Epidermal melanocyte (primary cell): ENCODE data around the gene MIEN1.
"Not testable (repeated sequence)": the region's sequence is repeated elsewhere in the genome, so short reads cannot be mapped to it uniquely, and the experiment has no call there.

ENCODE experiments used
- DNase-seq: peaks from one replicate; pipeline ENCODE4 v3.0.0; 2011; ENCODE audit warnings: low spot score; ENCODE audit not compliant: insufficient read length

Gene MIEN1

GRCh38 chr17:39742126-39742855 lies 12.0 kb upstream of the MIEN1 start:
- no peak for DNase-seq

DNA sequence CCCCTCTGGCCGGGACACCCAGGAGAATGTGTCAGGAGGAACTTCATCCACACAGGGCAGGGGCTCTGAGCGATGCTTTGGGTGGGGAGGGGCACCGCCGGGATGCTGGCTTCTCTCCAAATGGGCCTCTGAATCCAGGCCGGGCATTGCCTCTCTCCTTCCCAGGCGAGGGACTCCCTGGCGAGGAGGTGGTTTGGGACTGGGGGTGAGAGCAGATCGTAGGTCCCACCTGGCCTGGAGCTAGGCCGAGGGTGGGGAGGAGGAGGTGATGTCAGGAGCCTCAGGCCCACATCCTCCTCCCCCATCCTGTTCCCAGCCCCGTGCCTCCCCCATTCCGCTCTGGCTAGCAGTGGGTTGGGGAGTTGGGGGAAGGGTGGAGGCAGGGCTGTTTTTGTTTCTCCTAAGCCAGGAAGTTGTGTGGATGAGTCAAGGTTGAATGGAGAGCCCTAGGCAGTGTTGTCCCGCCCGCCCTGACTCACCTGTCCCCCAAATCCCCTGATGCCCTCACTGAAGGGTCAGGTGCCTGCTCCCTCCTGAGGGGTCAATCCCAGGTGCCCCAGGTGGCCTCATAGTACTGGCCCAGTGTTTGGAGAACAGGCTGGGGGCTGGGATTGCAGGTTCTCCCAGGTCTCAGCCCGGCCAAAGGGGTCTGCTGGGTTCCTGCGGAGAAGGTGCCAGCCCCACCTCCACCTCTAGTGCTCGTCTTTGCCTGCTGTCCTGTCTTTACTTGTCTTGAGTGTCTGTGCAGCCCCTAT lies 10.2 kb upstream of the MIEN1 start:
- no peak for DNase-seq

- no peak for DNase-seq
Observed at GRCh38 chr17:39739885-39740356, 9.6 kb upstream of the MIEN1 start.

DNA sequence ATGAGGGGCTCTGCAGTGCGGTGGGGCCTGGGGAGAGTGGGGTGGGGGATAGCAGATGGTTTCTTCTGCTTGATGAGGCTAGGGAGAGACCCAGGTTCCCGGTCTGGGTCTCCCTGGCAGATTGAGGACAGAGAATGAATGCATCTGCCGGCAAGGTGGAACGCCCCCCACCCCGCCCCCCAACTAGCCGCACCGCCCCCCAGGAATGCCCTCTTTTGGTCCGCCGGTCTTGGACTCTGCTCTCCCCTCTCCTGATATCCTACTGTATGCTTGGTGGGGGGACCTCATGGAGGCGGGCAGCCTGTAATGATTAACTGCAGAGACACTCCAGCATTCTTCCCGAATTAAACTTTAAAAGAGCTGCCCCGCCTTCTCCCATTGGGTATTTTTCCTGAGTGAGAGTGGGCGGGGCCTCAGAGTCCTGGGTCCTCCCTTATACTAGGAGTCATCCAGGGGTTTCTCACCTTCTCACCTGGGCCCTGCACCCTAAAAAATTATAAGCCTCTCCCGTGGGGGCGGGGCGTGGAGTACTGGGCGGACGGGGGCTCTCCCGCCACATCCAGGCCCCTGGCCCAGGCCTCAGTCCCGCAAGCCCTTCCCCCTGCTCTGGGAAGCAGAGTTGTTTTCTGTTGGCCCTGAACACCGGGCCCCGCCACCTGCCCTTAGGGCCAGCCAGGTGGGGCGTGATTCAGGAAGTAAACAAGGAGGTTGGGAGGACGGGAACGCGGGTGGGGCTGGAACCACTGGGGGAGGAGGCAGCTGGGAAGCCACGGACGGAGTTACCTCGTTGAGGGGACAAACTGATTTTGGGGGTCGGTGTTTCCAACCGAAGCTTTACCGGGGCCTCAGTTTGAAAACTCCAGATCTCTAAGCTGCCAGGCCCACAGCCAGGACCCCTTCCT lies 8.9 kb upstream of the MIEN1 start:
- DNase-seq, result peak; percentile 45

DNA sequence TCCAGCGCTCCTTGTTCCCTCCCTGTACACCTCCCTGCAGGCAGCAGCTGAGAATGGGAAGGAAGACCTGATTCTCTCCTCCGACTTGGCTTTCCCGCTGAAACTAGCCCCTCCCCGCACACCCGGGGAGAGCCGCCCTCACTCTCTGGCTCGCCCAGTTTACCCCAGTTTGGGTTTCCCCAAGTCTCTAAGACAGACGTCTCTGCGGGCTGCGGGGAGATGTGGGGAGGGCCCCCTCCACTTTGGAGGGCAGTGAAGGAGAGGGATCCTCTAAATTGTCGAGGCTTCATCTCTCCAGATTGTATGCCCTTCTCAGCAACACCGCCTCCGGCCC lies 8.2 kb upstream of the MIEN1 start:
- DNase-seq, result no peak

- no peak for DNase-seq
Observed at GRCh38 chr17:39737760-39738567, 7.6 kb upstream of the MIEN1 start, which contains the start of gene GRB7. GRB7 (plus strand) TSS chr17:39737938; CDS start chr17:39742302, 4,364 bp downstream.

DNA sequence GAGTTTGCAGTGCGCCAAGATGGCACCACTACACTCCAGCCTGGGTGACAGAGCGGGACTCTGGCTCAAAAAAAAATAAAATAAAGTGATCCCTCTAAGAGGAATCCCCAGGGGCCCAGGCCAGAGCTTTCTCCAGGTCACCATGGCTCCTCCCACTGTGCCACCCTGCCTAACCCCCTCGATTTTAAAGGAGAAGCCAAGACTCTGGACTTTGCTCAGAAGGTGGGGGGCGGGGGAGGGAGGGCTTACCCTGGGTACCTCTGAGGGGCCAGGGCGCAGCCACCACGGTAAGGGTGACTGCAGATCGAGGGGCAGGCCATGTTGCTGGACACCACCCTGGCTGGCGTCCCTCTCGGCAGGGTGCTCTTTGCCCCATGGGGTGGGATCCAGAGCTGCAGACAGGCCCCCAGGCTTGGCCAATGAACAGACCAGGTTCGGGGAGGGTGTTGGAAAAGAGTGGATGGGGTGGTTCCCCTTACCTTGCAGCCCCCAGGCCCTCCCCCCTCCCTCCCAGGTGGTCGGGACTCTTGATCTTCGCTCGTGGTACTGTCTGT lies 7.0 kb upstream of the MIEN1 start:
- no peak for DNase-seq

DNA sequence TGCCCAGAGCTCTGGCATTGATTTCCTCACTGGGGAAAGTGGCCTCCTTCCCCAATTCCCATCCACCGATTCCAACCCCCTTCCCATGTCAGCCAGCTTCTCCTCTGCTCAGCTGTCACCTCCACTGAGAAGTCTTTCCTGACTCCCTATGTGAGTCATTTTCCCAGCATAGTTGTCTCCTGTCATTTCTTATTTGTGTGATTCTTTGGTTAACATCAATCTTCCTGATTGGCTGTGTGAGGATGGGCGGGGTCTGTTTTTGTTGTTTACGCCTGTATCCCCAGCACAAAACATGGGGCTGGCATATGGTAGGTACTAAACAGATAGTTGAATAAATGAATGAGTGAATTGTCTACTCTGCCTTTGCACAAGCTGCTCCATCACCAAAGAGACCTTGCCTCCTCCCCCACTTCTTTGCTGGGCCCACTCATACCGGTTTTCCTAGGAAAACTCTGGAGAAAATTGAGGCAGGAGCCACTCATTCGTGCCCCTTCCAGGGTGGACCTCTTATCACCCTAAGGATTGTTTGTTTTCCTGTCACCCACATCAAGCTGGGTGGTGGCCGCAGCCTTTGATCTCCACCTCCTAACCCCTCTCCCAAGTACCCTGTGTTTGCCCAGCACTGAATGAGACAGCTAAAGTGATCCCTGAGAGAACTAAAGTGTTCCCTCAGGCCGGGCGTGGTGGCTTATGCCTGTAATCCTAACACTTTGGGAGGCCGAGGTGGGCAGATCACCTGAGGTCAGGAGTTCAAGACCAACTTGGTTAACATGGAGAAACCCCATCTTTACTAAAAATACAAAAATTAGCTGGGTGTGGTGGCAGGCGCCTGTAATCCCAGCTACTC lies 6.2 kb upstream of the MIEN1 start:
- no peak for DNase-seq

GRCh38 chr17:39735882-39736281 lies 5.5 kb upstream of the MIEN1 start:
- DNase-seq, result no peak

DNA sequence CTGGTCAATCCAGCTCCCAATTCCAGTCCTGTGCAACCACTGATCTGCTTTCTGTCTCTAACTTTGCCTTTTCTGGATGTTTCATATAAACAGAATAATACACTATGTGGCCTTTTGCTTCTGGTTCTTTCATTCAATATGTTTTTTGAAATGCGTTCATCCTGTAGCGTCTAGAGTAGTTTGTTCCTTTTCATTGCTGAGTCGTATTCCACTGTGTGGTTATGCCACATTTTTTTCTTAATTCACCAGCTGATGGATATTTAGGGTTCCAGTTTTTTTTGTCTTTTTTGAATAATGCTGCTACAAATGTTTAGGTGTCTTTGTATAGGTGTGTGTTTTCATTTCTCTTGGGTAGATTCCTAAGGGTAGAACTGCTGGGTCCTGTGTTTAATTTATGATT lies 2.3 kb upstream of the MIEN1 start:
- DNase-seq, result no peak

- no peak for DNase-seq
Observed at GRCh38 chr17:39729280-39729851, 966 bp downstream of the MIEN1 start.

GRCh38 chr17:39727556-39727955 lies 2.8 kb downstream of the MIEN1 start:
- DNase-seq, result no peak

- DNase-seq, result no peak
Observed at GRCh38 chr17:39726617-39727016, 3.7 kb downstream of the MIEN1 start.

- not testable (repeated sequence) for DNase-seq
Observed at GRCh38 chr17:39725923-39726322, 4.4 kb downstream of the MIEN1 start.

DNA sequence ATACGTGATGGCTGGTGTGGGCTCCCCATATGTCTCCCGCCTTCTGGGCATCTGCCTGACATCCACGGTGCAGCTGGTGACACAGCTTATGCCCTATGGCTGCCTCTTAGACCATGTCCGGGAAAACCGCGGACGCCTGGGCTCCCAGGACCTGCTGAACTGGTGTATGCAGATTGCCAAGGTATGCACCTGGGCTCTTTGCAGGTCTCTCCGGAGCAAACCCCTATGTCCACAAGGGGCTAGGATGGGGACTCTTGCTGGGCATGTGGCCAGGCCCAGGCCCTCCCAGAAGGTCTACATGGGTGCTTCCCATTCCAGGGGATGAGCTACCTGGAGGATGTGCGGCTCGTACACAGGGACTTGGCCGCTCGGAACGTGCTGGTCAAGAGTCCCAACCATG lies 5.6 kb downstream of the MIEN1 start:
- no peak for DNase-seq

GRCh38 chr17:39722965-39723848 lies 7.1 kb downstream of the MIEN1 start:
- no peak for DNase-seq

- DNase-seq, result no peak
Observed at GRCh38 chr17:39722104-39722503, 8.2 kb downstream of the MIEN1 start.

DNA sequence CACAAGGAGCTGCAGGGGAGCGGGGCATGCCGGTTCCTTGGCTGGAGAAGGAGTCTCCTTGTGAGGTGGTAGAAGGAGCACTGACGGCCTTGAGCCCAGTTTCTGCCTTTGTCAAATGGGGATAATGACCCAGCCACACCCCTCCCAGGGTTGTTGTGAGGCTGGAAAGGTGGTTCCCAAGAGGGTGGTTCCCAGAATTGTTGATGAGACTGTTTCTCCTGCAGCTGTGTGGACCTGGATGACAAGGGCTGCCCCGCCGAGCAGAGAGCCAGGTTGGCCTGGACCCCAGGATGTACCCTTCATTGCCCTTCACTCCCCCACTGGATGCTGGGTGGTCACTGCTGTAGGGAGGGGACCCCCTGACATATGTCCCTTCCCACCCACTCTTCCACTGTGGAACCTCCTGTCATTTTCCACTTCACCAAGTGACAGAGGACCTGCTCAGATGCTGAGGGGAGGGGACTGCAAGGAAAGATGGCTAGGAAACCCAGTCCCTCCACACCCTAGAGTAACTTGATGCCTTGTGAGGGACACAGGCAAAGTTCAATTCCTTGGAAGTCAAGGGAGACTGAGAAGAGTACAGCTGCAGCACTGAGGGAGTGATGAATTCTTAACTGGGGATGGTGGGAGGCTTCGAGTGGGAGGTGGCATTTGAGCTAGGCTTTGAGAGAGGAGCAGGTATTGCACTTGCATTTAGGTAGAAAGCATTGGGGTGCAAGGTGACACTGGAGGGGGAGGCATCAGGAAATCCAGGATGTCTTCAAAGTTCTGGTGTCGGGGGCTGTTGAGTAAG lies 10.6 kb downstream of the MIEN1 start:
- DNase-seq, result no peak
